H1 (cell line): ENCODE measurements around the gene KRTAP10-2. TPM values are rescaled to one million over a fixed set of nuclear protein-coding genes. Genes with fewer than 3 reads are reported as not detected.

ENCODE experiments used
- ASH2L ChIP-seq: fragments of 200-600, 300-600 bp; sonication (generic); IDR thresholded peaks from one replicate; pipeline ENCODE4 v1.7.1; 2017; ENCODE audit warnings: low read length
- BCL11A ChIP-seq, 2 experiments: IDR thresholded peaks; one replicate each; pipeline ENCODE4 v1.6.1; 2011; ENCODE audit warnings: low read depth in 2 of 2, low read length in 2 of 2, mild to moderate bottlenecking in 2 of 2
- CHD7 ChIP-seq: fragments of 300-600 bp; sonication (generic); IDR thresholded peaks from 2 replicates; pipeline ENCODE4 v1.7.1; 2012; ENCODE audit warnings: low read length, moderate library complexity, mild to moderate bottlenecking, inconsistent platforms; ENCODE audit not compliant: insufficient replicate concordance
- HDAC6 ChIP-seq: IDR thresholded peaks from one replicate; pipeline ENCODE4 v1.7.1; 2012; ENCODE audit warnings: low read depth, mild to moderate bottlenecking, inconsistent platforms, low read length, moderate library complexity
- RNF2 ChIP-seq: fragments of 200-900, 300-1000 bp; sonication (generic); IDR thresholded peaks from 2 replicates; pipeline ENCODE4 v1.7.1; 2016; ENCODE audit warnings: borderline replicate concordance, low read depth, mild to moderate bottlenecking, antibody characterized with exemption, low read length; ENCODE audit not compliant: poor library complexity, severe bottlenecking; ENCODE audit errors: missing control alignments
- polyA plus RNA-seq, 7 experiments: library from polyadenylated mRNA; depleted of rRNA in 3 of 7; stranded (reverse) in 5 of 7; unstranded in 2 of 7; fragments of >200 nt in 5 of 7; fragments of 200-250 nt in 2 of 7; gene quantifications; 1 replicate in 5 of 7; 2 replicates in 1 of 7; 4 replicates in 1 of 7; pipeline versions ENCODE4 v1.2.1 to v1.2.3, GENCODE V29; 2011 to 2013; ENCODE audit warnings: missing spikeins in 2 of 7, mixed read lengths in 2 of 7
- total RNA-seq: library from RNA; stranded (reverse); fragmentation: NEBNext Ultra II Directional; extraction: Animal tissue kit (Norgen Biotek cat#: 25700); gene quantifications from 2 replicates; pipeline ENCODE4 v1.2.1, GENCODE V29; 2021

The KRTAP10-2 gene
- total and polyA plus RNA-seq, 2 of the 8 experiments (the other 6 are each of a cell fraction or from before 2014, with no cell fraction given), result 0.11 TPM; not detected in 1

- no peak for TF ChIP-seq CHD7
- no peak for TF ChIP-seq BCL11A (IDR thresholded peaks at IDR 0.05; ENCODE audit: low read depth in 2 of 2, low read length in 2 of 2)
- TF ChIP-seq RNF2, result no peak
- no peak for TF ChIP-seq HDAC6
- no peak for TF ChIP-seq ASH2L
Measured at GRCh38 chr21:44550807-44551206, 498 bp downstream of the KRTAP10-2 start (continued).
